Germinal center (tissue), 1 donor: ENCODE data around the gene ACOXL.
"Not testable (repeated sequence)": the region's sequence is repeated elsewhere in the genome, so short reads cannot be mapped to it uniquely, and the experiment has no call there.

Experiments used
- DNase-seq: peaks from one replicate; pipeline ENCODE4 v3.0.0; 2012; ENCODE audit warnings: mixed read lengths, low spot score

ACOXL gene

GRCh38 chr2:110929528-110929927 lies 197.2 kb downstream of the ACOXL start:
- DNase-seq = no peak

GRCh38 chr2:110931648-110932047 lies 199.3 kb downstream of the ACOXL start:
- no peak for DNase-seq

GRCh38 chr2:110933420-110933819 lies 201.0 kb downstream of the ACOXL start:
- no peak for DNase-seq

- no peak for DNase-seq
Observed at GRCh38 chr2:110934948-110935347, 202.6 kb downstream of the ACOXL start.

- no peak for DNase-seq
Observed at GRCh38 chr2:110940376-110940910, 208.1 kb downstream of the ACOXL start.

GRCh38 chr2:110941226-110941625 lies 208.9 kb downstream of the ACOXL start:
- no peak for DNase-seq

- DNase-seq = no peak
Observed at GRCh38 chr2:110943070-110943634, 210.8 kb downstream of the ACOXL start.

- DNase-seq = no peak
Observed at GRCh38 chr2:110946902-110947301, 214.5 kb downstream of the ACOXL start.

- no peak for DNase-seq
Observed at GRCh38 chr2:110948027-110948674, 215.8 kb downstream of the ACOXL start.

- no peak for DNase-seq
Observed at GRCh38 chr2:110950281-110950680, 217.9 kb downstream of the ACOXL start.

- no peak for DNase-seq
Observed at GRCh38 chr2:110955045-110955444, 222.7 kb downstream of the ACOXL start.

- no peak for DNase-seq
Observed at GRCh38 chr2:110955556-110955955, 223.2 kb downstream of the ACOXL start.

GRCh38 chr2:110957293-110957692 lies 224.9 kb downstream of the ACOXL start:
- DNase-seq = no peak

- DNase-seq = no peak
Observed at GRCh38 chr2:110958346-110959119, 226.2 kb downstream of the ACOXL start.

- DNase-seq = no peak
Observed at GRCh38 chr2:110959198-110959597, 226.8 kb downstream of the ACOXL start.

GRCh38 chr2:110960281-110960680 lies 227.9 kb downstream of the ACOXL start:
- no peak for DNase-seq

- DNase-seq = no peak
Observed at GRCh38 chr2:110960954-110961353, 228.6 kb downstream of the ACOXL start.

- not testable (repeated sequence) for DNase-seq
Observed at GRCh38 chr2:110961643-110962042, 229.3 kb downstream of the ACOXL start.

GRCh38 chr2:110969696-110970095 lies 237.3 kb downstream of the ACOXL start:
- no peak for DNase-seq

GRCh38 chr2:110970201-110970600 lies 237.8 kb downstream of the ACOXL start:
- DNase-seq = no peak

GRCh38 chr2:110971811-110972210 lies 239.4 kb downstream of the ACOXL start:
- no peak for DNase-seq

GRCh38 chr2:110973262-110973661 lies 240.9 kb downstream of the ACOXL start:
- no peak for DNase-seq

- DNase-seq = no peak
Observed at GRCh38 chr2:110977403-110977802, 245.0 kb downstream of the ACOXL start.
